Glutamatergic neuron (in vitro differentiated cells): ENCODE measurements around the gene ULK4. TPM values are rescaled to one million over a fixed set of nuclear protein-coding genes. Genes with fewer than 3 reads are reported as not detected.
A peak's percentile ranks its signal among the peaks of the same experiment; 100 is the strongest.
"Not testable (repeated sequence)": the region's sequence is repeated elsewhere in the genome, so short reads cannot be mapped to it uniquely, and the experiment has no call there.

Experiments used
- DNase-seq: peaks from one replicate; pipeline ENCODE4 v3.0.0; 2022
- H3K27ac Mint-ChIP-seq: one replicate; pipeline ENCODE4 v1.8.0; 2020; ENCODE audit warnings: mild to moderate bottlenecking, mixed read lengths, inconsistent platforms; ENCODE audit not compliant: unreplicated experiment
- H3K27me3 Mint-ChIP-seq: one replicate; pipeline ENCODE4 v1.8.0; 2020; ENCODE audit warnings: mild to moderate bottlenecking, moderate library complexity, mixed read lengths, inconsistent platforms; ENCODE audit not compliant: unreplicated experiment
- H3K36me3 Mint-ChIP-seq: one replicate; pipeline ENCODE4 v1.8.0; 2020; ENCODE audit warnings: mild to moderate bottlenecking, mixed read lengths, inconsistent platforms; ENCODE audit not compliant: unreplicated experiment
- H3K4me1 Mint-ChIP-seq: one replicate; pipeline ENCODE4 v1.8.0; 2020; ENCODE audit warnings: mild to moderate bottlenecking, low read depth, mixed read lengths, inconsistent platforms; ENCODE audit not compliant: unreplicated experiment
- H3K4me3 Mint-ChIP-seq: one replicate; pipeline ENCODE4 v1.8.0; 2020; ENCODE audit warnings: mild to moderate bottlenecking, mixed read lengths, inconsistent platforms; ENCODE audit not compliant: unreplicated experiment
- H3K9me3 Mint-ChIP-seq: one replicate; pipeline ENCODE4 v1.8.0; 2020; ENCODE audit warnings: mild to moderate bottlenecking, moderate library complexity, mixed read lengths, inconsistent platforms; ENCODE audit not compliant: unreplicated experiment
- CTCF ChIP-seq: fragments of 200-600 bp; sonication (generic); IDR thresholded peaks from one replicate; pipeline ENCODE4 v1.5.0; 2021; ENCODE audit not compliant: partially characterized antibody, unreplicated experiment
- total RNA-seq: library from RNA; stranded (reverse); fragmentation: NEBNext Ultra II Directional; extraction: Animal tissue kit (Norgen Biotek cat#: 25700); gene quantifications from one replicate; pipeline ENCODE4 v1.2.1, GENCODE V29; 2021; ENCODE audit not compliant: unreplicated experiment

Gene ULK4
- total RNA-seq, 1 donor from 2014 or later: 9.7 TPM

- Mint-ChIP-seq H3K36me3 (no peaks in the 10 kb centered on the region), H3K27ac (peak overlapping the region; percentile 83), H3K27me3 (no peaks in the 10 kb centered on the region), H3K9me3 (no peaks in the 10 kb centered on the region), H3K4me1 (peaks cover 27% of the 10 kb centered on the region), H3K4me3 (no peak overlapping the region)
- TF ChIP-seq CTCF: no peak
- no peak for DNase-seq
These were observed 671.6 kb downstream of the ULK4 start for GRCh38 chr3:41290306-41290705.

DNA sequence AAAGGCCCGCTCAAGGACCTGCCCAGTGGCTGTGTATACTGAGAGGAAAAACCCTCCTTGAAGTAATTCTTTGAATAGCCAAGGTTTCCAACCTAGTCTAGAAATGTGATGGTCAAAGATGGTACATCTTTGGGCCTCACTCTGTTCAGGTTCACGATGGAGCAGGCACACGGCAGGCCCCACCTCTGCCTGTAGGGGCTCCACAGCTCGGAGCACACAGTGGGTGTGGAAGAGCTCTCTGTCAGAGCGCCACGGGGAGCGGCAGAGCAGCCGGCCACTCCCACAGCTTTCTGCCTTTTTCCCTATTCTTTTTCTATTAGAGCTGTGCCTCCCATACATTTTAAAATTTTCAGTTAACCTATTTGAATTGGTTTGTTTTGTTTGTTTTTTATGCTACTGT is 673.1 kb downstream of the ULK4 start:
- no peak for TF ChIP-seq CTCF
- DNase-seq: no peak
- H3K4me3 Mint-ChIP-seq: no peak overlapping the region
- H3K27me3 Mint-ChIP-seq: no peaks in the 10 kb centered on the region
- no peaks in the 10 kb centered on the region for H3K9me3 Mint-ChIP-seq
- peaks cover 27% of the 10 kb centered on the region for H3K4me1 Mint-ChIP-seq
- H3K27ac Mint-ChIP-seq: no peak overlapping the region
- no peaks in the 10 kb centered on the region for H3K36me3 Mint-ChIP-seq

DNA sequence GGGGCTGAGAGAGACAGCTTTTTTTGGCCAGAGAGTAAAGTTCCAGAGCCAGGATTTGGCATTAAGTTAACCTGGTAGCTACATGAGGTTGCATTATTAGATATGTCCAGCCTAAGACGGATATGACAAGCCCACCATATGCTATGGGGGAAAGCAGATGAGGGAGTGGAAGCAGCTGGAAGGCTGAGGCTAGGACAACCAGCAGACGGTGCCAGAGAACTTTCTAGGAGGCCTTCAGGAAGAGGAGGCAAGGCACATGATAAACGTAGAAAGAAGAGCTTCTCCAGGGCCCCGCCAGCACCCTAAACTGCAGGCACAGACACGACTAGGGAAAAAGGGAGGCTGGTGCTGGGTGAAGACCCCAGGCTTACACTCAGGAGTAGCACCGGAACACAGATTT is 675.6 kb downstream of the ULK4 start:
- DNase-seq: no peak
- Mint-ChIP-seq H3K9me3 (peaks cover 2% of the 10 kb centered on the region), H3K27me3 (no peaks in the 10 kb centered on the region), H3K27ac (no peak overlapping the region), H3K4me3 (no peak overlapping the region), H3K36me3 (no peaks in the 10 kb centered on the region), H3K4me1 (peaks cover 27% of the 10 kb centered on the region)
- no peak for TF ChIP-seq CTCF

DNA sequence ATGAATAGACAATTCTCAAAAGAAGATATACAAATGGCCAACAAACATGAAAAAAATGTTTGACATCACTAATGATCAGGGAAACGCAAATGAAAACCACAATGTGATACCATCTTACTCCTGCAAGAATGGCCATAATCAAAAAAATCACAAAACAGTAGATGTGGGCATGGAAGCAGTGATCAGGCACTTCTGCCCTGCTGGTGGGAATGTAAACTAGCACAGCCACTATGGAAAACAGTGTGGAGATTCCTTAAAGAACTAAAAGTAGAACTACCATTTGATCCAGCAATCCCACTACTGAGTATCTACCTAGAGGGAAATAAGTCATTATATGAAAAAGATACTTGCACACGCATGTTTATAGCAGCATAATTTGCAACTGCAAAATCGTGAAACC is 677.0 kb downstream of the ULK4 start:
- DNase-seq, H3K9me3 Mint-ChIP-seq, H3K27me3 Mint-ChIP-seq, H3K4me3 Mint-ChIP-seq, H3K27ac Mint-ChIP-seq, H3K36me3 Mint-ChIP-seq: not testable (repeated sequence)
- H3K4me1 Mint-ChIP-seq: peaks cover 18% of the 10 kb centered on the region

GRCh38 chr3:41277790-41278465 is 684.0 kb downstream of the ULK4 start:
- Mint-ChIP-seq H3K4me1 (no peaks in the 10 kb centered on the region), H3K4me3 (no peak overlapping the region), H3K36me3 (peaks cover 8% of the 10 kb centered on the region), H3K9me3 (peaks cover 2% of the 10 kb centered on the region), H3K27me3 (peaks cover 2% of the 10 kb centered on the region), H3K27ac (no peak overlapping the region)
- DNase-seq: no peak
- no peak for TF ChIP-seq CTCF
